ENCODE measurements around the gene UNC5B. TPM values are rescaled to one million over a fixed set of nuclear protein-coding genes. Genes with fewer than 3 reads are reported as not detected.

Gene UNC5B
- total RNA-seq, 1 experiment from 2014 or later: 9.9 TPM

DNA sequence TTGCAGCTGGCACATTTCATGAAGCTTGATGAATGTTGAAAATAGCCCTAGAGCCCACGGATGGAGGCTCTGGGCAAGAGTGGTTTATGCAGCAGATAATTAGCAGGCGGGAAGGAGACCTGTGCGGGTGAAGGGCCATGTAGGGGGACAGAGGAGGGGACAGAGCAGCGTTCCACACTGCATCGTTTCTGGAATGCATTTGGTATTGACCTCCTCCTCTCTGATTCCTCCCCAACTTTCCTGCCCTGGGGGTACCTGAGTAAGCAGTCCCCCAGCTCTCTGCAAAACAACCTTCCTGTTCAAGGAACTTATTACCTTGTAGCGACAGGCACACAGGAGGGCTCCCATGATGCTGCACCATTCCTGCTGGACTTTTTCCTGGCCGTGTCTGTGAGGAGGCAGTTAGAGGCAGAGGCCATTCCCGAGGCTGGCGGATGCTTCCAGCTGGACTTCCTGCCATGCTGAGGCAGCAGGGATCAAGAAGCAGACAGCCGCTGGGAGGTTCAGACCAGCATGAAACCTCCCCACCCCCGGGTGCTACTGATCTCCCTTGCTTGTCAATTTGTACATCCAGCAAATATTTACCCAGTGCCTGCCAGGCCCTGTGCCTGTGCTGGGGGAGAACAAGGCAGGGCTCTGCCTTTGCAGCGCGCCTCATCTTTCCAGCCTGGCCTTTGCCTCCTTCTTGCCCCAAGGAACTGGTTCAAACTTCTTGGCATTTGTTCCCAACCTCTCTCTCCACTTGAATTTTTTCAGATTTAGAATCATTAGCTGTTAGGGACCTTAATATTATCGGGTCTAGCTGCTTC, 135.4 kb downstream of the UNC5B start:
- H3K27ac ChIP-seq (ENCODE audit: low read depth, low read length, poor library complexity, severe bottlenecking): no peak overlapping the region

DNA sequence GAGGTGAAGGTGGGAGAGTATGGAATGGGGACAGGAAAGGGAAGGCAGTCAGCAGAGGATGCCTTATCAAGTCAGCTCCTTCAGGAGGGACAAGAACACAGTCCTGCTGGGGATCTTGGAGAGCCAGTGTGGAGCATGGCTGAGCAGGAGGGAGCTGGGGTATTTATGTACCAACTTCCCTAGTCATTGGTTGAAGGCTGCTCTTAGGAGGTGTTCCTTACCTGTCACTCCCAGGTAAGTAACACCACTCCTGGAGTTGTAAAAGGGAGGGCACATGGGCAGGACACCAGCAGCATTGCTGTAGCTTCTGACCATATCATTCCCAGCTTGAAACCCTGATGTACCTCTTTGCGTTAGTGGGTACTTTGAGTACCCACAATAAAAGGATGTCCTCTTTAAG, 136.5 kb downstream of the UNC5B start:
- Histone ChIP-seq H3K27me3 (replicated peaks; ENCODE audit: insufficient read depth, low read depth, low read length, poor library complexity) (no peaks in the 10 kb centered on the region), H3K4me1 (ENCODE audit: insufficient read depth, low read length, poor library complexity, severe bottlenecking) (no peaks in the 10 kb centered on the region), H3K27ac (ENCODE audit: low read depth, low read length, poor library complexity, severe bottlenecking) (no peak overlapping the region), H3K9me3 (ENCODE audit: low read depth, low read length, poor library complexity, severe bottlenecking) (no peaks in the 10 kb centered on the region), H3K36me3 (ENCODE audit: insufficient read depth, low read length, poor library complexity, severe bottlenecking) (no peaks in the 10 kb centered on the region), H3K4me3 (ENCODE audit: low read depth, low read length, poor library complexity, severe bottlenecking) (no peak overlapping the region)
- intact Hi-C loops (cut with micrococcal nuclease; ENCODE audit: unreplicated experiment): no loop called here
- BruUV-seq (replicated peaks): no TSS peak
- POLR2A ChIA-PET (ENCODE audit: low non-redundant PET): no interaction called here
- TF ChIP-seq EZH2 (IDR thresholded peaks at IDR 0.05; ENCODE audit: borderline replicate concordance, low read depth, low read length, poor library complexity, severe bottlenecking): no peak
- TF ChIP-seq CTCF (conservative IDR thresholded peaks at IDR 0.05; ENCODE audit: low read depth, low read length): no peak
- CTCF ChIA-PET: no interaction called here
- no peak for DNase-seq (ENCODE audit: low spot score)

More for the DNA sequence above, 135.4 kb downstream of the UNC5B start:
- Histone ChIP-seq H3K4me3 (ENCODE audit: low read depth, low read length, poor library complexity, severe bottlenecking) (no peak overlapping the region), H3K9me3 (ENCODE audit: low read depth, low read length, poor library complexity, severe bottlenecking) (no peaks in the 10 kb centered on the region), H3K4me1 (ENCODE audit: insufficient read depth, low read length, poor library complexity, severe bottlenecking) (no peaks in the 10 kb centered on the region), H3K36me3 (ENCODE audit: insufficient read depth, low read length, poor library complexity, severe bottlenecking) (no peaks in the 10 kb centered on the region), H3K27me3 (replicated peaks; ENCODE audit: insufficient read depth, low read depth, low read length, poor library complexity) (no peaks in the 10 kb centered on the region)
- no peak for TF ChIP-seq EZH2 (IDR thresholded peaks at IDR 0.05; ENCODE audit: borderline replicate concordance, low read depth, low read length, poor library complexity, severe bottlenecking)
- no peak for TF ChIP-seq CTCF (conservative IDR thresholded peaks at IDR 0.05; ENCODE audit: low read depth, low read length)
- CTCF ChIA-PET: no interaction called here
- POLR2A ChIA-PET (ENCODE audit: low non-redundant PET): no interaction called here
- intact Hi-C loops (cut with micrococcal nuclease; ENCODE audit: unreplicated experiment): no loop called here
- no peak for DNase-seq (ENCODE audit: low spot score)
- no TSS peak for BruUV-seq (replicated peaks)

GRCh38 chr10:71349406-71349805, 137.0 kb downstream of the UNC5B start:
- no peak for TF ChIP-seq EZH2 (IDR thresholded peaks at IDR 0.05; ENCODE audit: borderline replicate concordance, low read depth, low read length, poor library complexity, severe bottlenecking)
- TF ChIP-seq CTCF (conservative IDR thresholded peaks at IDR 0.05; ENCODE audit: low read depth, low read length): no peak
- H3K9me3 ChIP-seq (ENCODE audit: low read depth, low read length, poor library complexity, severe bottlenecking): no peaks in the 10 kb centered on the region
- BruUV-seq (replicated peaks): no TSS peak
- H3K36me3 ChIP-seq (ENCODE audit: insufficient read depth, low read length, poor library complexity, severe bottlenecking): no peaks in the 10 kb centered on the region
- POLR2A ChIA-PET (ENCODE audit: low non-redundant PET): no interaction called here
- no peaks in the 10 kb centered on the region for H3K27me3 ChIP-seq (replicated peaks; ENCODE audit: insufficient read depth, low read depth, low read length, poor library complexity)
- no peak for DNase-seq (ENCODE audit: low spot score)
- no peak overlapping the region for H3K4me3 ChIP-seq (ENCODE audit: low read depth, low read length, poor library complexity, severe bottlenecking)
- intact Hi-C loops (cut with micrococcal nuclease; ENCODE audit: unreplicated experiment): no loop called here
- H3K27ac ChIP-seq (ENCODE audit: low read depth, low read length, poor library complexity, severe bottlenecking): no peak overlapping the region
- CTCF ChIA-PET: no interaction called here
- no peaks in the 10 kb centered on the region for H3K4me1 ChIP-seq (ENCODE audit: insufficient read depth, low read length, poor library complexity, severe bottlenecking)

Data from A673 (cell line).